Gastroesophageal sphincter (tissue), 3 donors: ENCODE data around the gene LRP1B.

ENCODE experiments used
- CTCF ChIP-seq, 4 experiments: fragments of 200-600 bp in 2 of 4; fragments of 450-650 bp in 2 of 4; sonication (generic) in 1 of 4; IDR thresholded peaks; one replicate each; pipeline ENCODE4 v1.5.1; 2017 to 2019; ENCODE audit warnings: antibody characterized with exemption in 4 of 4, mild to moderate bottlenecking in 2 of 4, moderate library complexity in 2 of 4
- EP300 ChIP-seq: sonication (generic); formaldehyde crosslinking; IDR thresholded peaks from one replicate; pipeline ENCODE4 v1.6.1; 2017; ENCODE audit warnings: antibody characterized with exemption, mild to moderate bottlenecking
- POLR2A ChIP-seq, 2 donors: fragments of 450-650 bp; IDR thresholded peaks; one replicate each; pipeline ENCODE4 v1.6.1; 2017; ENCODE audit warnings: antibody characterized with exemption in 2 of 2, mild to moderate bottlenecking in 2 of 2, moderate library complexity in 1 of 2

GRCh38 chr2:142012797-142013196 is 118.0 kb downstream of the LRP1B start:
- TF ChIP-seq CTCF (IDR thresholded peaks at IDR 0.05) (no peak), EP300 (no peak), POLR2A (IDR thresholded peaks at IDR 0.05) (no peak)
